NCI-H2196 treated with DMSO at 0.1 percent for 48 hours (cell line): ENCODE results near the gene GRAMD2B.
"Not testable (repeated sequence)": the region's sequence is repeated elsewhere in the genome, so short reads cannot be mapped to it uniquely, and the experiment has no call there.

Source experiments
- DNase-seq: peaks from one replicate; lab custom pipeline; 2025; ENCODE audit not compliant: unreplicated experiment; lab: John Stamatoyannopoulos, UW

Gene GRAMD2B

DNA sequence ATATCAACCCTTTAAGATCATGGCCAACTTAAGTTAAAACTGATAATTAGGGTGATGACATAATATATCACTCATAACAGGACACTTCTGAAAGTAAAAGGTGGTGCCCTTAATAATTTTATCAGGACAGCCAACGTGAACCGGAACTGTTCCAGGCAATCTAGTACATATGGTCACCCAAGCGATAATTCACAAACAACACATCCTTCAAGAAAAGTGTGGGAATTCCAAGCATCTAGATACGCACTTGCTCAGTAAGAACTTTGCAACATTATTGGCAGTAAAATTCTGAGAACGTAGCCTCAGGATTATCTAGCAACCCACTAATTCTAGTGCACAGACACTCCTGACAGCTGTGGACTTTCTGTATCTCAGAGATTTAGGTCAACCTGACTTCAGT lies 86.1 kb downstream of the GRAMD2B start:
- DNase-seq, result no peak

DNA sequence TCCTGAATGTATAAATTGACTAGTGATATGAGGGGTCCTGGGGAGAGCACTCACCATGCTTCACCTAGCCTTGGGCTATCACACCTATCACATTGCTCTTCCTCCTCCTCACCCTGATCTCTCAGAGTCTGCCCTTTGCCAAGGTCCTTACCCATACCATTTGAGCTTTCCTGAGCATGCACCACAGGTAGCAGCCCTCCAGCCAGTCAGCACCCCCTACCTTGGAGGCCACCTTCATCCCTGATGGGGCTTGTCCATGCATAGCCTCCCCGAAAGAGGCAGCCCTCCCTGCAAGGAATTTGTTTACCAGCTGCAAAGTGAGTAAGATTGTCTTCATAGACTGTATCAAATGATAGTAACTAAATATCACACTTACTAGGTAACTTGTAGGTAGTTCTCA lies 88.8 kb downstream of the GRAMD2B start:
- no peak for DNase-seq

DNA sequence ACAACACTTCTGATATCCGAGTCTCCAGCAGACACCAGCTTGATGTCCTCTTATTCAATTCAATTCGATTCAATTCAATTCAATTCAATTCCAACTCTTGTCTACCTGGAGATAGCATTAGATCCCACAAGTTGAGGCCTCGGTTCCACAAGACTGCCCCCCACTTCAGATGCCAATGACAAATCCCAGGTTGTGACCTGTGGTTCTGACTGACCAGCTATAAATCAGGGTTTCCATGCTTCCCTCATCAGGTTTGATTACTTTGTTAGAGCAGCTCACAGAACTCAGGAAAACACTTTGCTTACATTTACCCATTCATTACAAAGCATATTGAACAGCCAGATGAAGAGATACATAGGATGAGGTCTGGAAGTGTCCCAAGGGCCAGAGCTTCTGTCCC lies 89.2 kb downstream of the GRAMD2B start:
- no peak for DNase-seq

DNA sequence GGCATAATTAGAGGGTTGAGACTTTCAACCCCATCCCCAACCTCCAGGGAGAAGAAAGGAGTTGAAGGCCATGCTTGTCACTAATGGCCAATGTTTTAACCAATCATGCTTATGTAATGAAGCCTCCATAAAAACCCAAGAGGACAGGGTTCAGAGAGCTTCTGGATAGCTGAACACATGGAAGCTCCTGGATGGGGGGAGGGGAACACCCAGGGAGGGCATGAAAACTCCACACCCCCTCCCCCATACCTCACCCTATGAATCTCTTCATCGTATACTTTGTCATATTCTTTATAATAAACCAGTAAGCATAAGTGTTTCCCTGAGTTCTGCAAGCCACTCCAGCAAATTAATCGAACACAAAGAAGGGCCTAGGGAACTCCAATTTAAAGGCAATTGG lies 90.1 kb downstream of the GRAMD2B start:
- no peak for DNase-seq

DNA sequence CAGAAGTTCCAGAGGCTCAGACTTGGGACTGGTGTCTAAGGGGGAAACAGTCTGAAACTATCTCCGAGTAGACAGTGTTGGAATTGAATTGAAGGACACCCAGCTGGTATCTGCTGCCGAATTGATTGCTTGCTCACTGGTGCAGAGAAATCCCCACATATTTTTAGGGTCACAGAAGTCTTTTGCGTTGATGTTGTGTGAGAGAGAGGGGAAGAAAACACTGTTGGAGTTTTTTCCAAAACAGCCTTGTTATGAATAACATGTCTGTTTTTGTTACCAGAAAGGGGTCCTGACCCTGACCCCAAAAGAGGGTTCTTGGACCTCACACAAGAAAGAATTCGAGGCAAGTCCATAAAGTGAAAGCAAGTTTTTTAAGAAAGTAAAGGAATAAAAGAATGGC lies 90.5 kb downstream of the GRAMD2B start:
- DNase-seq, result no peak

DNA sequence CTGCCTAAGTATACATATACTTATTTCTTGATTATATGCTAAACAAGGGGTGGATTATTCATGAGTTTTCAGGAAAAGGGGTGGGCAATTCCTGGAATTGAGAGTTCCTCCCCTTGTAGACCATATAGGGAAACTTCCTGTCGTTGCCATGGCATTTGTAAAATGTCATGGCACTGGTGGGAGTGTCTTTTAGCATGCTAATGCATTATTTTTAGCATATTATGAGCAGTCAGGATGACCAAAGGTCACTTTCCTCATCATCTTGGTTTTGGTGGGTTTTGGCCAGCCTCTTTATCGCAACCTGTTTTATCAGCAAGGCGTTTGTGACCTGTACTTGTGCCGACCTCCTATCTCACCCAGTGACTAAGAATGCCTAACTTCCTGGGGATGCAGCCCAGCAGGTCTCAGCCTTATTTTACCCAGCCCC lies 90.9 kb downstream of the GRAMD2B start:
- no peak for DNase-seq

DNA sequence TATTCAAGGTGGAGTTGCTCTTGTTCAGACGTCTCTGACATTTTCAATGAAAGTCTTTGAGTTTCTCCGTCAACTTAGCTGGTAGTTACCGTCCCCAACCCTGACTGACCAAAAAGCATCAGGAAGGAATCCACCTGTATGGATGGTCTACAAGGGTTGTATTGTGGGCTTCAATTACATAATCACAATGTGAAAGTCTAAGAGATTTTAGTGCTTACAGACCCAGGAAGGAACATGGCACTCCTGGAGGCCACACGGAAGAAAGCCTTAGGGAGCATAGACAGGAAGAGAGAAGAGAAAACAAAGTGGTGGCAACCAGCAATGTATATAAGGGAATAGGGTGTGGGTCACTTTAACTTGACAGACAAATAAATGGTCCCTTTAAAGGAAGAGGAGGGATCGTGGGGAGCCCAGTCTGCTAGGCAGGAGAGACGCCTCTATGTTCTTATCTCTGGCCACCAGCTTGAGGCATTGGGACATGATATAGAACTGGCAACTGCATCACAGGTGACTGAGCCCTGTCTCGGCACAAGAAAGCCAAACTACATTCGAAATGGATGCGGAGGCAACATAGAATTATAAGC lies 91.4 kb downstream of the GRAMD2B start:
- DNase-seq, result no peak

DNA sequence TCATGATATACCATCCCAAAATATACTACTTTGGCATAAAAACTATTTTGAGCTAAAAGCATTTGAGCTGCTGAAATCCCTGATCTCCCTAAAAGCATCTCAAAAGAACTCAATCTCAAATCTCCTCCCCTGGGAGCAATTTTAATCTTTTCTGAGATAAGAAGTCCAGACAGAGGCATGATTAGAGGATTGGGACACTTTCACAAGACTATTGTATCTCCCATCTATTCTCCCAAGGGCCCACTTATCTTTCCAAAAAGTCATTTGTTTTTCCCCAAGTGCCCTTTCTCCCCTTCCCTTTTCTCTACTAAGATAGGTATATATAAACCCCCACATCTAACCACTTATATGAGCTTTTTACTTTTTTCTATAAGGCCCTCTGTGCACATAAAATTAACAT lies 92.1 kb downstream of the GRAMD2B start:
- DNase-seq, result no peak

DNA sequence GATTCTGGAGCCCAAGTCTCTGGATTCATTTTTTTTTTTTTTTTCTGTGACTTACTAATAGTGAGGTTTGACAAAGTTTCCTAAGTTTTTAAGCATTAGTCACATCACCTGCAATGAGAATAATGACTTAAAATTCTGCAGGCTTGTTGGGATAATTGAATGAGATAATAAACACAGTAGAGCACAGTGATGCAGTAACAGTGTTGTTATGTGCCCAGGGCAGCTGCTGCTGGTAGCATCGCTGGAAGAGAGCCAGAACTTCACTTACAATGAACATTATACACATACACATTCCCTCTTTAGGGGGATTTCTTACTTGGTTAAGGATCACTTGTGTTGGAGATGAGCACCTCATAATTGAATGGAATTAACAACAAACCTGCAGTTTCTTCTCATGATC lies 92.9 kb downstream of the GRAMD2B start:
- peak; percentile 25 for DNase-seq

DNA sequence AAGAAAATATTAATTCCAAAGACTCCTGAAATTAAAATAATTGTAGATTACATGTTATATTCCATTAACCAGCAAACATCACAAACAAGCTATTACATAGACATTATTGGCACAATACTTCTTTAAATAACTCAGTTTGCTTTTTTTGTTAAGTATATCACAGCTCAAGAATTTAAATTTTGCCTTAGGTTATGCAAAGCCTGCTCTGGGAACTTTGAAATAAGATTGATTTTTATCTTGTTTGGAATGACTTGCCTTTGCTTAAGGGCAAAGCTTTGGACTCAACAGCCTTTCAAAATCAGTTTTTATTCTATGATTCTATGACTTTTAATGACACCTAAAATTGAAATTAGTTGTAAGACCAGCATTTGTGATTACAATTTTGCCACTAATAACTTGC lies 93.6 kb downstream of the GRAMD2B start:
- no peak for DNase-seq

DNA sequence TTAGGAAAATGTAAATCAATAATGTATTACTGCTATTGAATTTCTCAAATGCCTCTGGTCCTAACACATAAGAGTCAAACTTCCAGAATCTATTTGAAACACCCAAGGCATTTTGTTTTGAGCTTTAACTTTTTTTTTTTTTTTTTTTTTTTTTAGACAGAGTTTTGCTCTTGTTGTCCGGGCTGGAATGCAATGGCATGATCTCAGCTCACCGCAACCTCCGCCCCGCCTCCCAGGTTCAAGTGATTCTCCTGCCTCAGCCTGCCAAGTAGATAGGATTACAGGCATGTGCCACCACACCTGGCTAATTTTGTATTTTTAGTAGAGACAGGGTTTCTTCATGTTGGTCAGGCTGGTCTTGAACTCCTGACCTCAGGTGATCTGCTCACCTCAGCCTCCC lies 96.0 kb downstream of the GRAMD2B start:
- not testable (repeated sequence) for DNase-seq

DNA sequence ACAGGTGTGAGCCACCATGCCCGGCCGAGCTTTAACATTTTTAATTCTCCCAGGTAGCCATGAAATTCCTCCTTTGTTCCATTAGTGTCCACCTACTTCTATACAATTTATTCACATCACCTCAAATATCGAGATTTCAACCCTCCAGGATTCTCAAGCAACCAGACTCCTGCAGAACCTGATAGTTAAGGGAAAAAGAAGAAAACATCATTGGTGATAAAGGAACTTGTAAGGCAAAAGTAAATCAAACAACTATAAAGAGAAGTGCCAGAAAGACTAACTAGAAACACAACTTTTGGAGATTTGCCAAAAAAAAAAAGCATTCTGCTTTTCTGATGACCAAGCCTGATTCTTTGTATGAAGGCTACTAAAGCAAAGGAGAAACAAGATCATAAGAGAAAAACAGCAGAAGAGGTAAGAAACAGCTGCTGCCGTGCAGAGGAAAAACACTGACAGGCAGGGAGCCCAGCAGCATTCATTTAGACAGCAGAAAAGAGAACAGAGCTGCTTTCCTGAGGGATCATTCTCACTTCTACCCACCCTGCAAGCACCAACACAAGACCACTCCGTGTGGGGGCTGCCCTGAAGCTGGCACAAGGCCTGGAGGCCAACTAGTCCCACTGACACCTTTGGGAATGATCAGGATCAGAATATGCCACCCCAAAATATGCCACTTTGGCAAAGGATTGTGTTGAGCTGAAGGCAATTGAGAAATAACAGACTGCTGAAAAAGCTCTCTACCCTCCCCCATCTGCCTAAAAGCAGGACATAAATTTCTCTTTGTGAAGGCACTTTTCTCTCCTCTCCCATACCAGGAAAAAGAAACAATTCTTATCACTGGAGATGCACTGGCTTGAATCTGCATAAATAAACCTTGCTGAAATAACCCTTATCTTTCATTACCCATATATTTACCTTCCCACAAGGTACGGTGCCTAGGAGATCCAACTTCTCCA lies 96.7 kb downstream of the GRAMD2B start:
- peak; percentile 21 for DNase-seq

DNA sequence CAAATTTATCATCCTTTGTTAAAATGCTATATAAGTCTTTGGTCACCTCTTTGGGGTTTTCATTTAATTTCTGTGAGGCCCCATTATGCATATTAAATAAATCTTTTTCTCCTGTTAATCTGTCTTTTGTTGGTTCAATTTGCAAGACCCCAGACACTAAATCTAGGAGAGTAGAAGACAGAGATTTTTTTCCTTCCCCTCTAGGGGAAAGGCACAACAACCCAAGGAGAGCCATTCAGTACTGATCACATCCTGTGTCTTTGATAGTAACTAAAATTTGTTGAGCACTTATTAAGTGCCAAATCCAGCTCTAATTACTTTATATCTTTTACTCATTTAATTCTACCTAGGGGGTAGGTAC lies 97.4 kb downstream of the GRAMD2B start:
- DNase-seq, result no peak

DNA sequence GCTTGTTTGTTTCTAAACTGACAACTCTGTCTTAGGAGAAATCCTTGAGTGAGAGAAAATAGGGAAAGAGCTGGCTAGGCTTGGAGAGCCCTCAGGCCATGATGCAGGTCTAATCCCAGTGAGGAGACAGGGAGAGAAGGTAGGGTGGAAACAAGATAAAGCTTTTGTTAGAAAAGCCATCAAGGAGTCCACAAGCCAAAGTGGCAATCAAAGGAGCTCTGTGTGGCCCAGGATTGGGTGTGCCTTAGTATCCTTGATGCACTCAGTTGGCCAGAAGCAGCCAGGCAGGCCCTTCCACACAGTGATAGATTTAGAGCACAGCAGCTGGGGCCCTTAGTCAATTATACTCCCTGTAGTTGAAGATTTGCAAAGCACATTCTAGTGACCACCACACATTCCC lies 97.9 kb downstream of the GRAMD2B start:
- DNase-seq, result no peak

DNA sequence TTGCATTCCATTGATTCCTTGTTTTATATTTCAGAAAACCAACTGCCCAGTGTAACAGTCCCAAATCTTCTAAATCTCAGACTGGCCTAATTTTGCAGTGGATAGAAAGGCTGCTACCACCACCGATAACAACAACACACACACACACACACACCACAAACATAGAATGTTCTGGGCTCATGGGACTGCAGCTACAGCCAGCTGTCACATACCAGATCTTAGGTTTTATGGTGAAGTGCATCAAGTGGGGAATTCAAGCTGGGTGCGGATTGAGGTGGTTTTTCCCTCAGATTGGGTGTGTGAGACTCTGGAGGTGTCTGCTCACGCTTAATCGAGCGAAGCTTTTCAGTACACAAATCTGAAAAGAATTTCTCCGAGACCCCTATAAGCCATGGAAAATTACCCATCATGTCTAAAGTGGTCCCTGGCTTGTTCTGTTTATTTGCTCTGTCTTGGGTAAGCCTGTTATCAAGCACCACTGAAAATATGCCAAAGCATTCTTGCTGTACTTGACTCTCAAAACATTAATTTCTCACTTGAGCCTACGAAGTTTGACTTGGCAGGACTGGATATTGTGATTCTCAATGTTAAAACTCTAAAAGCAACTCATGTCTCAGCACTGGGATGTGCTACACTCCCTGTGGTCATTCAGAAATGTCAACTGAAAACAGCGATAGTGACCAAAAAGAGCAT lies 100.8 kb downstream of the GRAMD2B start:
- no peak for DNase-seq

DNA sequence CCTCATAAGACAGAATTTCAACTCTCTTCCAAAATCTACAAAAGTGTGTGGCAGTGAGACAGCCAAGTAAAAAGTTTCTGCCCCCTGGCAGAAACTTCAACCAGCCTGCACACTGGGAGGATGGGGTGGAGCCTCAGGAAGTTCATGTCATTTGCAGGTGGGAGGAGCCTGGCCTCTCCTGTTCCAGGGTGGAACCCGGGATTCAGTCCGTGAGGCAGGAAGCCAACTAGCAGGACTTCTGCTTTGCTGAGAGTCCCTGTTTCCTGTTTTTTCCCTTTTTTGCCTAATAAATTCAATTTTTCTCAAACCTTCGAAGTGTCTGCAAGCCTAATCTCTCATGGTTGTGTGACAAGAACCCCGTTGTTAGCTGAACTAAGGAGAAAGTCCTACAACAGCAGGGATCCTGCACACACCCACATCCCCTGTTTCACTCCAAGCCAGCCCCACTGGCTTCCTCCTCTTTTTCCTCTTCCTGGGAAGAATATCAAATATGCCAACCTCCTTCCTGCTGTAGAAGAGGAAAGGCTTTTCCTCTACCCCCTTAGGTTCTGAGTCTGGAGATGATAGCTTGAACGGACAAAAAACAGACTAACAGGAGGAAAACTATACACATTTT lies 102.5 kb downstream of the GRAMD2B start:
- no peak for DNase-seq

DNA sequence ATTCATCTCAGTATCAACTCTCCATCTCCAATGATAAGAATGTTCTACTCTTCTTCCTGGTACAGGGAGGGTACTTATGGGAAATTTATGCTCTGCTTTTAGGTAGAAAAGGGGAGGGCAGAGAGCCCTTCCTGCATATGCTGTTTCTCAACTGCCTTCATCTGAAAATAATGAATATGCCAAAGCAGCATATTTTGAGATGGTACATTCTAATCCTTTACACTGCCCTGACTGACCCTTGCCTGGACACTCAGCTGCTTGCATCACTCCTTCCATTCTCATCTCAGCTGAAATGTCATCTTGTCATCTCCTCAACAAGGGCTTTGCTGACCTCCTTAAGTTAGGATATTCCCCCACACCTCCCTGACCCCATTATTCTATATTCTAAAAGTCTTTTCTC lies 103.3 kb downstream of the GRAMD2B start:
- DNase-seq, result no peak

DNA sequence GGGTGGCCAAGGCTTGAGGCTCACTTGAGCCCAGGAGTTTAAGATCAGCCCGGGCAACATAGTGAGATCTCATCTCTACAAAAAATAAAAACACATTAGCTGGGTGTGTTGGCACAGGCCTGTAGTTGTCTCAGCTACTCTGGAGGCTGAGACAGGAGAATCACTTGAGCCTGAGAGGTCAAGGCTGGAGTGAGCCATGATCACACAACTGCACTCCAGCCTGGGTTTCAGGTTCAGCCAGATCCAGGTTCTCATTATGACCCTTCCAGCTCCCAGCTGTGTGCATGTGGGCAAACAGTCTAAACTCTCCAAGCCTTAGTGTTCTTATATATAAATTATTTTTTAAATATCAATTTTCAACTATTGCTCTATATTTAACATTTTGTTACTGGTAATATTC lies 103.9 kb downstream of the GRAMD2B start:
- DNase-seq, result no peak

DNA sequence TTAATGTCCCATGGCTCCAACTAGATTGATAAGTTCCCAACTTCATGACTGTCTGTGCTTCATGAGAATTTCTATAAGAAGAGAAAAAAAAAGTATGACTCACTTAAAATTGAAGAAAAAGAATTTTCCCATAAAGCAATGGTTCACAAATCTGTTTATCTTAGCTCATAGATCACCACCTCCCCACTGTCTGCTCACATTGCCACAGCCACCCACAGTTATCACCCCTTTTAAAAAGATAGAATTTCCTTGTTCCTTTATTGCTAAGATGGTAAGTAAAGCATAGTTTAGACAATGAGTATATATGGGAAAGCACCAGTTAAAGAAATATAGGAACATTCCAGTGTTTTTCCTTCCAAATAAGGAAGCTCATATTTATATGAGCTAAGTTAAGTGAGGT lies 104.7 kb downstream of the GRAMD2B start:
- no peak for DNase-seq

DNA sequence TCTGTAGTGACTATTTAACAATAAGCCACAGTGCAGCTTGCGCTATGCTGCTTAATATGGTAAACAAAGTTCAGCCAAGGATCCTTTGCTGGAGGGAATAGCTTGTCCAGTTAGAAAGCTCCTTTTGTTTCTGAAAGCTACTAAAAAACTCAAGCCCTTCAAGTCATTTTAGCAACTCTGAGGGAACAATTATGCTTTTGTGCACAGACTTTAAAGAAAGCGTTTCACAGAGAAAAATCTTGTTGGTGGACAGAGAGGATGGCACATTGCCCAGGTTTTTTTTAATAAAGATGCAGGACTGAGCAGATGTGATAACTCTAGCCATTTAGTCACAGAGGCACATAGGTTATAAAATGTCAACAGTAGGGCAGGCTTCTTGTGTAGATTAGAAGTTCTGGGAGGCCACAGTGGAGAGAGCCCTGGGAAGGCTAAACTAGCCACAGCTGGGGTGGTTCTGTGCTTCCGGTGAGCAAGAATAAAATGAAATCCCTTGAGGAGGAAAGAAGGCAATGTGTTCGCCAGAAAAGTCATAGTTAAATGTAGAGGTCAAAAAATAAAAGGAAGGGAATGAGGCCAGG lies 108.4 kb downstream of the GRAMD2B start:
- no peak for DNase-seq

DNA sequence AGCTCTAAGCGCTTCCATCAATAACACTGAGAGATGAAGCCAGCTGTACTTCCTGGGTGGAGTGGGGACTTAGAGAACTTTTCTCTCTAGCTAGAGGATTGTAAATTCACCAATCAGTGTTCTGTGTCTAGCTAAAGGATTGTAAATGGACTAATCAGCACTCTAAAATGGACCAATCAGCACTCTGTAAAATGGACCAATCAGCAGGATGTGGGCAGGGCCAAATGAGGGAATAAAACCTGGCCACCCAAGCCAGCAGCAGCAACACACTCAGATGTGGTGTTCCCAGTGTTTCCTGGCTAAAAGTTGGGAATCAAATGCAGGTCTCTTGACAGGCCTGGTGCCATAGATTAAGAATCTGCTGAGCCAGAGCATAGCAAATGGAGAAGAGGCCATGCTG lies 111.3 kb downstream of the GRAMD2B start:
- no peak for DNase-seq
